Measurements from ENCODE around the gene OR10AD1. TPM values are rescaled to one million over a fixed set of nuclear protein-coding genes. Genes with fewer than 3 reads are reported as not detected.

The OR10AD1 gene
- total and polyA plus RNA-seq, 9 of the 15 experiments (the other 6 are each of a cell fraction or from before 2014, with no cell fraction given), result not detected

- TF ChIP-seq AFF4 (CRISPR knock-in tag; IDR thresholded peaks at IDR 0.05) (0 out of 2 replicates have a peak, but pooled peaks have one; percentile 65), PPARD (CRISPR knock-in tag; IDR thresholded peaks at IDR 0.05) (no peak), HCFC1 (IDR thresholded peaks at IDR 0.05; ENCODE audit: low read depth, low read length) (no peak), ZBTB5 (IDR thresholded peaks at IDR 0.05) (no peak), SIX5 (IDR thresholded peaks at IDR 0.05; ENCODE audit: borderline replicate concordance in 1 of 2, insufficient read depth in 1 of 2, low read depth in 1 of 2, low read length in 2 of 2) (no peak), JUN (IDR thresholded peaks at IDR 0.05; ENCODE audit: borderline replicate concordance, low read depth, low read length) (no peak), JUN (CRISPR knock-in tag; IDR thresholded peaks at IDR 0.05; ENCODE audit: borderline replicate concordance) (no peak), ZNF140 (CRISPR knock-in tag; IDR thresholded peaks at IDR 0.05) (no peak), TEAD4 (IDR thresholded peaks at IDR 0.05; ENCODE audit: low read length) (no peak), TEAD4 (CRISPR knock-in tag; IDR thresholded peaks at IDR 0.05; ENCODE audit: borderline replicate concordance) (no peak), RBM15 (IDR thresholded peaks at IDR 0.05; ENCODE audit: insufficient read depth, low read length) (no peak), NCOA1 (IDR thresholded peaks at IDR 0.05; ENCODE audit: low read depth) (no peak), RREB1 (CRISPR knock-in tag; IDR thresholded peaks at IDR 0.05) (peak; percentile 97), SAFB2 (IDR thresholded peaks at IDR 0.05; ENCODE audit: borderline replicate concordance, low read depth, low read length, severe bottlenecking) (no peak), NCOA6 (IDR thresholded peaks at IDR 0.05) (no peak), MCM5 (IDR thresholded peaks at IDR 0.05; ENCODE audit: low read depth) (no peak), SIN3B (IDR thresholded peaks at IDR 0.05; ENCODE audit: low read depth) (no peak)
These were observed 19.8 kb downstream of the OR10AD1 start, which contains the start of gene CCDC184 (continued) for GRCh38 chr12:48183091-48183875.

Measured in K562 (cell line).